Ascending aorta (tissue), 2 donors: ENCODE results near the gene DYSF. TPM values are rescaled to one million over a fixed set of nuclear protein-coding genes. Genes with fewer than 3 reads are reported as not detected.
"Not testable (repeated sequence)": the region's sequence is repeated elsewhere in the genome, so short reads cannot be mapped to it uniquely, and the experiment has no call there.

Experiments used
- DNase-seq, 2 donors: peaks; one replicate each; pipeline ENCODE4 v3.0.0-alpha.2; 2019; ENCODE audit warnings: low spot score in 2 of 2
- H3K27ac ChIP-seq, 2 donors: fragments of 200-600 bp; sonication (generic); one replicate each; pipeline ENCODE4 v1.5.1; 2016 to 2017; ENCODE audit warnings: mild to moderate bottlenecking in 1 of 2
- H3K27me3 ChIP-seq: fragments of 200-600 bp; sonication (generic); one replicate; pipeline ENCODE4 v1.5.1; 2017
- H3K36me3 ChIP-seq, 2 donors: fragments of 200-600 bp; sonication (generic); one replicate each; pipeline ENCODE4 v1.5.1; 2016
- H3K4me1 ChIP-seq, 2 donors: fragments of 200-600 bp; sonication (generic); one replicate each; pipeline ENCODE4 v1.5.1; 2016 to 2017; ENCODE audit warnings: mild to moderate bottlenecking in 1 of 2
- H3K4me3 ChIP-seq, 2 donors: fragments of 200-600 bp; sonication (generic); one replicate each; pipeline ENCODE4 v1.5.1; 2016 to 2017; ENCODE audit warnings: mild to moderate bottlenecking in 1 of 2
- H3K9me3 ChIP-seq, 2 donors: fragments of 200-600 bp; sonication (generic); one replicate each; pipeline ENCODE4 v1.5.1; 2016
- CTCF ChIP-seq, 3 experiments: fragments of 200-600 bp in 2 of 3; fragments of 450-650 bp in 1 of 3; sonication (generic) in 2 of 3; IDR thresholded peaks; one replicate each; pipeline ENCODE4 v1.5.1; 2016 to 2019; ENCODE audit warnings: antibody characterized with exemption in 3 of 3, mild to moderate bottlenecking in 1 of 3, moderate library complexity in 1 of 3
- intact Hi-C: fragments of 100-400 bp; cut with DNase I; formaldehyde crosslinking; loops from one replicate; pipeline ENCODE4 v1.15.1; 2023
- total RNA-seq: library from RNA; depleted of rRNA; stranded (reverse); fragments of >200 nt; gene quantifications from one replicate; pipeline ENCODE4 v1.1.0, GENCODE V29; 2016

DYSF gene
- total RNA-seq, 1 donor from 2014 or later, result 58.3 TPM

GRCh38 chr2:71419976-71420375 lies 33.4 kb upstream of the DYSF start:
- no peak for DNase-seq
- no peaks in the 10 kb centered on the region for H3K27me3 ChIP-seq
- intact Hi-C loops, result no loop called here
- no peak for TF ChIP-seq CTCF (IDR thresholded peaks at IDR 0.05)
- peaks cover 10 to 22% of the 10 kb centered on the region in 2 donors for H3K36me3 ChIP-seq
- H3K4me1 ChIP-seq, result peaks cover 0 to 3% of the 10 kb centered on the region in 2 donors
- H3K4me3 ChIP-seq, result no peak overlapping the region
- no peaks in the 10 kb centered on the region for H3K9me3 ChIP-seq
- H3K27ac ChIP-seq, result no peak overlapping the region

GRCh38 chr2:71422786-71423185 lies 30.6 kb upstream of the DYSF start:
- no peak for DNase-seq
- intact Hi-C loops, result no loop called here
- H3K9me3 ChIP-seq, result no peaks in the 10 kb centered on the region
- peaks cover 0 to 3% of the 10 kb centered on the region in 2 donors for H3K4me1 ChIP-seq
- TF ChIP-seq CTCF (IDR thresholded peaks at IDR 0.05), result no peak
- no peak overlapping the region for H3K27ac ChIP-seq
- no peak overlapping the region for H3K4me3 ChIP-seq
- H3K36me3 ChIP-seq, result peaks cover 22 to 49% of the 10 kb centered on the region in 2 donors
- H3K27me3 ChIP-seq, result no peaks in the 10 kb centered on the region

- Histone ChIP-seq H3K9me3 (no peaks in the 10 kb centered on the region), H3K27ac (no peak overlapping the region), H3K4me1 (no peaks in the 10 kb centered on the region), H3K36me3 (peaks cover 25 to 59% of the 10 kb centered on the region in 2 donors), H3K4me3 (no peak overlapping the region), H3K27me3 (no peaks in the 10 kb centered on the region)
- no peak for TF ChIP-seq CTCF (IDR thresholded peaks at IDR 0.05)
- intact Hi-C loops, result no loop called here
- DNase-seq, result no peak
Measured at GRCh38 chr2:71423817-71424420, 29.4 kb upstream of the DYSF start.

- DNase-seq, result no peak
- intact Hi-C loops, result no loop called here
- Histone ChIP-seq H3K36me3 (peaks cover 33 to 86% of the 10 kb centered on the region in 2 donors), H3K9me3 (no peaks in the 10 kb centered on the region), H3K4me3 (no peak overlapping the region), H3K4me1 (no peaks in the 10 kb centered on the region), H3K27me3 (no peaks in the 10 kb centered on the region), H3K27ac (no peak overlapping the region)
- TF ChIP-seq CTCF (IDR thresholded peaks at IDR 0.05), result no peak
Measured at GRCh38 chr2:71426721-71427120, 26.6 kb upstream of the DYSF start.

- intact Hi-C loops, result no loop called here
- Histone ChIP-seq H3K4me1 (no peaks in the 10 kb centered on the region), H3K27me3 (no peaks in the 10 kb centered on the region), H3K9me3 (no peaks in the 10 kb centered on the region), H3K4me3 (no peak overlapping the region), H3K36me3 (peaks cover 39 to 95% of the 10 kb centered on the region in 2 donors), H3K27ac (no peak overlapping the region)
- no peak for DNase-seq
- no peak for TF ChIP-seq CTCF (IDR thresholded peaks at IDR 0.05)
Measured at GRCh38 chr2:71428472-71429383, 24.6 kb upstream of the DYSF start.

GRCh38 chr2:71445142-71445541 lies 8.2 kb upstream of the DYSF start:
- H3K9me3 ChIP-seq, intact Hi-C loops: not testable (repeated sequence)

More at GRCh38 chr2:71445142-71445541, 8.2 kb upstream of the DYSF start:
- peaks cover 0 to 12% of the 10 kb centered on the region in 2 donors for H3K36me3 ChIP-seq
- H3K4me3 ChIP-seq, DNase-seq, H3K4me1 ChIP-seq, H3K27ac ChIP-seq, H3K27me3 ChIP-seq: not testable (repeated sequence)
